ENCODE results near the gene MDH1B. TPM values are rescaled to one million over a fixed set of nuclear protein-coding genes. Genes with fewer than 3 reads are reported as not detected.
A peak's percentile ranks its signal among the peaks of the same experiment; 100 is the strongest.

The MDH1B gene
- total RNA-seq, 1 experiment from 2014 or later: 0.85 TPM

GRCh38 chr2:206764673-206765241, 371 bp downstream of the MDH1B start:
- Histone ChIP-seq H3K27me3 (ENCODE audit: control insufficient read depth, insufficient read depth, low read length) (peaks cover 10% of the 10 kb centered on the region), H3K4me3 (ENCODE audit: low read depth in 2 of 2, low read length in 2 of 2) (peak overlapping the region; percentile 71 to 99), H3K9me3 (ENCODE audit: control insufficient read depth, insufficient read depth, low read depth, low read length) (no peaks in the 10 kb centered on the region), H3K4me1 (ENCODE audit: control insufficient read depth, insufficient read depth, low read length) (peaks cover 4% of the 10 kb centered on the region), H3K27ac (ENCODE audit: low read length) (peak overlapping the region; percentile 96), H3K36me3 (ENCODE audit: control insufficient read depth, insufficient read depth, low read length) (peaks cover 8% of the 10 kb centered on the region; the same call in 1 of the 2 replicates)
- in situ Hi-C loops (cut with HindIII; ENCODE audit: low pct_unique_long_range_greater_than_20kb, low sequenced_read_pairs): no loop called here
- no peak for DNase-seq (ENCODE audit: low read depth, low spot score)
- BruUV-seq (replicated peaks): no TSS peak
- peak; percentile 74 for ATAC-seq
- ChIA-PET CTCF (no interaction called here), POLR2A (interaction anchor here (0.5 to 0.6 kb wide), 3 partner anchors 12 to 702 kb away, joined by 3 to 4 read pairs (median 4); no protein-coding TSS in a partner anchor)
- TF ChIP-seq REST (IDR thresholded peaks at IDR 0.05; ENCODE audit: insufficient read depth in 1 of 2, low read depth in 2 of 2, low read length in 1 of 2) (no peak), SIN3A (IDR thresholded peaks at IDR 0.05; ENCODE audit: borderline replicate concordance, insufficient read depth, low read depth, low read length) (no peak), TCF7L2 (IDR thresholded peaks at IDR 0.05; ENCODE audit: low read depth, low read length) (no peak), CTCF (IDR thresholded peaks at IDR 0.05) (no peak), POLR2AphosphoS5 (IDR thresholded peaks at IDR 0.05; ENCODE audit: low read depth, low read length) (no peak)
- intact Hi-C loops (cut with micrococcal nuclease; ENCODE audit: unreplicated experiment): no loop called here

DNA sequence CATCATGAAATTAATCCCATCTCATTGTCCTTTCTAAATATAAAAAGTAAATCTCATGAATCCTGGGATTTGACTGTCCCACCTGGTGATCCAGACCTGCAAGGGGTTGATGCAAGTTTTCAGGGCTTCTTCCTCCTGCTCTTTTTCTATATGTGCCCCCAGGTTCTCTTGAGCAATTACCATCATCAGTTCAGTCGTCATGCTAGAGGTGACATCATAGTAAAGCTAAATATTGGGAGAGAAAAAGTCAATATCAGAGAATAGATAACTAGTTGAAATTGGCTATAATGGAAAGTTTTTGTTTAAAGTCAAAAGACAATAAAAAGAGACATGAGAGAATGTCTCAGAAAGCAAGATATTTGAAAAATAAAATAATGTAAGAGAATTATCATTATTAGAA, 8.3 kb downstream of the MDH1B start:
- Histone ChIP-seq H3K9me3 (ENCODE audit: control insufficient read depth, insufficient read depth, low read depth, low read length) (no peaks in the 10 kb centered on the region), H3K36me3 (ENCODE audit: control insufficient read depth, insufficient read depth, low read length) (no peaks in the 10 kb centered on the region), H3K4me3 (ENCODE audit: low read depth in 2 of 2, low read length in 2 of 2) (no peak overlapping the region), H3K4me1 (ENCODE audit: control insufficient read depth, insufficient read depth, low read length) (no peaks in the 10 kb centered on the region), H3K27me3 (ENCODE audit: control insufficient read depth, insufficient read depth, low read length) (no peaks in the 10 kb centered on the region; the same call in 1 of the 2 replicates), H3K27ac (ENCODE audit: low read length) (no peak overlapping the region)
- TF ChIP-seq REST (IDR thresholded peaks at IDR 0.05; ENCODE audit: insufficient read depth in 1 of 2, low read depth in 2 of 2, low read length in 1 of 2): no peak
- TF ChIP-seq TCF7L2 (IDR thresholded peaks at IDR 0.05; ENCODE audit: low read depth, low read length): no peak
- TF ChIP-seq POLR2AphosphoS5 (IDR thresholded peaks at IDR 0.05; ENCODE audit: low read depth, low read length): no peak
- TF ChIP-seq SIN3A (IDR thresholded peaks at IDR 0.05; ENCODE audit: borderline replicate concordance, insufficient read depth, low read depth, low read length): no peak
- no peak for TF ChIP-seq CTCF (IDR thresholded peaks at IDR 0.05)
- ChIA-PET CTCF (no interaction called here), POLR2A (no interaction called here)
- in situ Hi-C loops (cut with HindIII; ENCODE audit: low pct_unique_long_range_greater_than_20kb, low sequenced_read_pairs): no loop called here
- no peak for ATAC-seq
- no peak for DNase-seq (ENCODE audit: low read depth, low spot score)
- intact Hi-C loops (cut with micrococcal nuclease; ENCODE audit: unreplicated experiment): no loop called here
- no TSS peak for BruUV-seq (replicated peaks)
